Measurements from ENCODE around the gene PSMD9.

- TF ChIP-seq POLR2A (IDR thresholded peaks at IDR 0.05) (no peak), CTCF (IDR thresholded peaks at IDR 0.05 in 8 of 11, conservative IDR thresholded peaks at IDR 0.05 in 3 of 11) (no peak)
Observed at GRCh38 chr12:121905746-121906145, 17.2 kb downstream of the PSMD9 start.
